A673 (cell line): ENCODE measurements around the gene CACNB1. TPM values are rescaled to one million over a fixed set of nuclear protein-coding genes. Genes with fewer than 3 reads are reported as not detected.

Experiments
- BruUV-seq: library from RNA; stranded (reverse); fragments of 400-500 nt; replicated peaks from 2 replicates; lab custom pipeline; 2021; lab: Mats Ljungman, UMichigan
- CTCF ChIA-PET: fragments of 300-600 bp; sonication (Branson Sonifier 250); formaldehyde crosslinking; loops from one replicate; lab custom pipeline; 2022; ENCODE audit warnings: antibody characterized with exemption; lab: Charles Lee
- POLR2A ChIA-PET: fragments of 300-600 bp; sonication (Branson Sonifier 250); formaldehyde crosslinking; loops from one replicate; lab custom pipeline; 2022; ENCODE audit warnings: antibody characterized with exemption; ENCODE audit not compliant: low non-redundant PET; lab: Charles Lee
- DNase-seq: peaks from one replicate; pipeline ENCODE4 v3.0.0-alpha.2; 2015; ENCODE audit warnings: low spot score
- H3K27ac ChIP-seq: fragments of 200-600 bp; sonication (generic); 2 replicates; pipeline ENCODE4 v1.5.1; 2016; ENCODE audit warnings: mixed run types, low read depth, mild to moderate bottlenecking, mixed read lengths, antibody characterized with exemption, low read length; ENCODE audit not compliant: poor library complexity, severe bottlenecking
- H3K27me3 ChIP-seq: fragments of 200-600 bp; sonication (generic); replicated peaks from 2 replicates; pipeline ENCODE4 v1.6.1; 2017; ENCODE audit warnings: mixed run types, low read depth, mild to moderate bottlenecking, mixed read lengths, antibody characterized with exemption, low read length; ENCODE audit not compliant: insufficient read depth, poor library complexity
- H3K36me3 ChIP-seq: fragments of 200-600 bp; sonication (generic); 2 replicates; pipeline ENCODE4 v1.6.1; 2016; ENCODE audit warnings: mixed run types, mild to moderate bottlenecking, mixed read lengths, antibody characterized with exemption, low read length; ENCODE audit not compliant: insufficient read depth, poor library complexity, severe bottlenecking
- H3K4me1 ChIP-seq: fragments of 200-600 bp; sonication (generic); 2 replicates; pipeline ENCODE4 v1.6.1; 2017; ENCODE audit warnings: mixed run types, mild to moderate bottlenecking, mixed read lengths, antibody characterized with exemption, low read length; ENCODE audit not compliant: insufficient read depth, poor library complexity, severe bottlenecking
- H3K4me3 ChIP-seq: fragments of 200-600 bp; sonication (generic); 2 replicates; pipeline ENCODE4 v1.5.1; 2016; ENCODE audit warnings: low read depth, mixed run types, mild to moderate bottlenecking, mixed read lengths, low read length; ENCODE audit not compliant: poor library complexity, severe bottlenecking
- H3K9me3 ChIP-seq: fragments of 200-600 bp; sonication (generic); 2 replicates; pipeline ENCODE4 v1.6.1; 2016; ENCODE audit warnings: mixed run types, low read depth, mild to moderate bottlenecking, mixed read lengths, antibody characterized with exemption, low read length; ENCODE audit not compliant: poor library complexity, severe bottlenecking
- CTCF ChIP-seq: fragments of 300-800, 200-600 bp; sonication (generic); conservative IDR thresholded peaks from 2 replicates; pipeline ENCODE4 v1.5.1; 2017; ENCODE audit warnings: low read depth, mild to moderate bottlenecking, antibody characterized with exemption, low read length, moderate library complexity, mixed read lengths
- EZH2 ChIP-seq: fragments of 200-600 bp; sonication (generic); IDR thresholded peaks from 2 replicates; pipeline ENCODE4 v1.6.1; 2017; ENCODE audit warnings: borderline replicate concordance, low read depth, mild to moderate bottlenecking, mixed read lengths, antibody characterized with exemption, low read length; ENCODE audit not compliant: poor library complexity, severe bottlenecking
- intact Hi-C: fragments of 100-400 bp; cut with micrococcal nuclease; formaldehyde crosslinking; loops from one replicate; pipeline ENCODE4 v1.10.0; 2022; ENCODE audit not compliant: unreplicated experiment
- total RNA-seq: library from RNA; stranded (reverse); gene quantifications from 2 replicates; pipeline ENCODE4 v1.2.3, GENCODE V29; 2021

The CACNB1 gene
- total RNA-seq, 1 experiment from 2014 or later: 8.0 TPM

- Histone ChIP-seq H3K4me1 (no peaks in the 10 kb centered on the region), H3K27me3 (no peaks in the 10 kb centered on the region), H3K4me3 (no peak overlapping the region), H3K36me3 (no peaks in the 10 kb centered on the region), H3K27ac (no peak overlapping the region), H3K9me3 (no peaks in the 10 kb centered on the region)
- ChIA-PET POLR2A (no interaction called here), CTCF (no interaction called here)
- intact Hi-C loops: no loop called here
- BruUV-seq: no TSS peak
- TF ChIP-seq EZH2 (no peak), CTCF (no peak)
- DNase-seq: no peak
These were observed 55.4 kb downstream of the CACNB1 start for GRCh38 chr17:39141915-39142664.

GRCh38 chr17:39141294-39141693, 56.2 kb downstream of the CACNB1 start:
- no peak overlapping the region for H3K27ac ChIP-seq
- H3K36me3 ChIP-seq: no peaks in the 10 kb centered on the region
- H3K4me3 ChIP-seq: no peak overlapping the region
- ChIA-PET POLR2A (no interaction called here), CTCF (no interaction called here)
- H3K4me1 ChIP-seq: no peaks in the 10 kb centered on the region
- intact Hi-C loops: no loop called here
- no peaks in the 10 kb centered on the region for H3K9me3 ChIP-seq
- BruUV-seq: no TSS peak
- TF ChIP-seq EZH2: no peak
- no peak for DNase-seq
- no peaks in the 10 kb centered on the region for H3K27me3 ChIP-seq

GRCh38 chr17:39139561-39139960, 57.9 kb downstream of the CACNB1 start:
- TF ChIP-seq EZH2 (no peak), CTCF (no peak)
- DNase-seq: no peak
- Histone ChIP-seq H3K9me3 (no peaks in the 10 kb centered on the region), H3K4me1 (no peaks in the 10 kb centered on the region), H3K36me3 (no peaks in the 10 kb centered on the region), H3K27me3 (no peaks in the 10 kb centered on the region), H3K27ac (no peak overlapping the region), H3K4me3 (no peak overlapping the region)
- ChIA-PET CTCF (interaction anchor here (0.6 kb wide), 1 partner anchor 63 kb away, joined by 4 read pairs; no protein-coding TSS in a partner anchor), POLR2A (no interaction called here)
- intact Hi-C loops: no loop called here
- BruUV-seq: no TSS peak
